Activated CD4-positive, alpha-beta T cell treated with anti-CD3 and anti-CD28 coated beads, Interleukin-2, amount 50 U/mL, for 16 hours (primary cell): ENCODE results near the gene B4GALT2.

Experiments
- DNase-seq: peaks from one replicate; pipeline ENCODE4 v3.0.0-alpha.2; 2020

The B4GALT2 gene

DNA sequence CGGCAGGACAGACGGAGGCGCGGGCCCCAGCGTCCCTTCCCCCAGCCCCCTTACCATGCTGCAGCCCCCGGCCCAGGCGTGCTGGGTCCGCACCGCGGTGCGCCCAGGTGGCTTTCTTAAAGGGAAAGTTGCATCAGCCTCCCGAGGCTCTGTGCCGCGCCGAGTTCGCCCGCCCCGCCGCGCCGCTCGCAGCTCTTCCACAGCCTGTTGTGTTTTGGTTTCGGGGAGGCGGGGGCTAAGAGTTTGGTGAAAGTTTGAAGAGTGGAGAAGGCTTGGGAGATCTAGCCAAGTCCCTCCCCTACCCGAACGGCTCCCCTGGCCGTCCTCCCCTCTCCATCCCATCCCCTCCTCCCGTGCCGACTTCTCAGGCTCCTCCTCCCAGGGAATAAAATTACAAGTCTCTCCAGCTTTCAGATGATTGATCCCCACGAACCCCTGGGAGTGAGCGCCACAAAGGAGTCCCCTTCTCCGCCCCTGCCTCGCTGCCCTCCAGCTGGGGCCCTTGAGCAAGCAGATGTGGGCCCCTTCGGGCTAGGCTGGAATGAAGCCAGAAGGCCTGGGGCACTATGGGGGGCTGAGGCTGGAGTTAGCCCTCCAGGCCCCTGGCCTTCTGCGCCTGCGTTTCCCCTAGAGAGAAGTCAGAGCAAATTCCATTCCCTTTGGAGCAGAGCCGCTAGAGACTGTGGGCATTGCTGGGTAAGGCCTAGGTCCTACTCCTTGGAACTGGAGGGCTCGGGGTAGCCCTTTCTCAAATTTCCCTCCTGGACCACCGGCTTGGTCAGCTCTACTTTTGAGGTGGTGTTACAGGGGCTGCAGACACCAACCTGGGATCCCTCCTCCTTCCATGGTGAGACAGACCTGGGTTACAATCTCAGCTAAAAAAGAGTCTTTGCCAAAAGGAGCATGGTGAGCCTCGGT is 52.5 kb downstream of the B4GALT2 start, which contains the start of gene SLC6A9:
Gene SLC6A9 (minus strand): TSS at position 211 of the 918 bp plus-strand sequence. CDS start 7,185 bp downstream, outside the sequence.
- DNase-seq = peak; percentile 39

DNA sequence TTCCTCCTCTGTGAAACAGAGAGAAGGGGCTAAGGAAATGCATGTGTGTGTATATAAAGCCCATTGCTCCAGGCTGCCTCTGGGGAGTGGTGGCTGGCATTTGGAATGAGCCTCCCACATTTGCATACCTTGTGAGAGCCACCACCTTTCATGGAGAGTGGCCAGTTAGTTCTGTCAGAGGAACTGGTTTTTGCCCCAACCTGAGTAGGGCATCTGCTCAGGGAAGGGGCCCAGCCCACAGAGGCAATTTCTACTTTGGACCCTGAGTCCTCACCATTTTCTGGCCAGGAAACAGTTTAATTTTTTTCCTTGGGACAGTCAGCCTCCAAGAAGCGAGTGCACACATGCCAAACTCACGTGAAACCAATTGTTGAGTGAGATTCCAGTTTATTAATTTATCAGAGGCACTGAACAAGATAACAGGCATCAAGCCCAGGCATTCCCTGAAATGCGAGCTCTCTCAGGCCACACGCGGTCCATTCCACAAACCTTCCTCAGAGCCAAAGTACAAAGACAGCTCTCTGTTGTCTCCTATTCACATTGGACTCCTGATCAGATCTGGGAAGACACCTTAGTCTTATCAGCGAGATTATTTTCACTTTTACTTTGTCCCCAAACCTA is 53.3 kb downstream of the B4GALT2 start:
- no peak for DNase-seq

DNA sequence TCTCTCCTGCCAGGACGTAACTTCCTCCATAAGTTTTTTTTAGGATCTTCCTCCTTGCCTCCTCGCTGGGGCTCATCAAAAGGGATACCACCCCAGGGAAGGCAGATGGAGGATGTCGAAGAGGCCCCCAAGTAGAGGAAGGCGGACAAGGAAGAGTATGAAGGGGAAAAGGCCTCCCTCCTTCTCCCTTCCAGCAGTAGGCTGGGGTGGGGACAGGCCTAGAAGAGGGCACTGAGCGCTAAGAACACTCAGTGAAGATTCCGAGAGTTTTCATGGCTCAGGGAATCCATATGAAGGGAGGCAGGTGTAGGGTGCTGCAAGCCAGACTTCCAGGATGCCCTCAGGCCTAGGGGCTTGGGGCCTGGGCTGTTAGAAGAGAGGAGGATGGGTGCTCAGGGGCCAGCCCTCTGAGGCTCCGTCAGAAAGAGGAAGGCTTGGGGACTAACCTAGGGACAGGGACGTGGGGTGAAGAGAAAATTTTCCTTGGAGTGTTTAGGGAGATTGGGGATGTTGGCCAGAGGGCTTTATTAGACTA is 54.1 kb downstream of the B4GALT2 start:
- DNase-seq = no peak

DNA sequence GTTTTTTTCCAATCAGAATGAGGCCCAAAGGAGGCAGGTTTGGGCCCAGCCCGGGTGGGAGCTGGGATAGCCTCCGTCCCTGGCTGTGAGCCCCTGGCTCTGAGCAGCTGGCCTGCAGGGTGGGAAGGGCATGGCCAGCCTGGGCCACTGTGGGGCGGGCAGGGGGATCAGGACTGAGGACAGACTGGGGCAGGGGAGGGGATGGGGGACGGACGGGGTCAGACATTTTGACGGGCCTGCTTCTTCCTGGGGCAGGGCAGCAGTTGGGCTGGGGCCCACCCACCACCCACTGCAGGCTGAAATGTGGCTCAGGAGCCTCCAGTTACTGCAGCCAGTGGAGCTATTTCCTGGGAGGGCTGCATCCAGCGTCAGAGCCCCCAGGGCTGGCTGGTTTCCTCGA is 54.7 kb downstream of the B4GALT2 start:
- DNase-seq = no peak

DNA sequence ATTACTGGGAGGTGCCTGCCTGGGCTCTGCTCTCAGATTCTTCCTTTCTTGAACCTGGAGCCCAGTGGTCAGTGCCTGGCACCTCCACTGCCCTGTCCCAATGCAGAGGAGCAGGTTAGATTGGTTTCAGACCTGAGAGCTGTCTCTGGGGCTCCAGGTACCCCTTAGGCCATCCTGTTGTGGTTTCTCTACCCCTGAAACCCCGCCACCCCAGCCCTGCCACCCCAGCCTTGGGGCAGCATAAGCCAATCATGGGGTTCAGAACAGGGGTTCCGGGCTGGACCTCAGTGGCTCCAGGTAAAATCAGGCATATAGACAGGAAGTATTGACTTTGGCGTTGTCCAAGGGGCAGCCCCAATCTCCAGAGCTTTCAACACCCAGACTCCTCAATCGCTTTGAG is 55.4 kb downstream of the B4GALT2 start:
- no peak for DNase-seq

DNA sequence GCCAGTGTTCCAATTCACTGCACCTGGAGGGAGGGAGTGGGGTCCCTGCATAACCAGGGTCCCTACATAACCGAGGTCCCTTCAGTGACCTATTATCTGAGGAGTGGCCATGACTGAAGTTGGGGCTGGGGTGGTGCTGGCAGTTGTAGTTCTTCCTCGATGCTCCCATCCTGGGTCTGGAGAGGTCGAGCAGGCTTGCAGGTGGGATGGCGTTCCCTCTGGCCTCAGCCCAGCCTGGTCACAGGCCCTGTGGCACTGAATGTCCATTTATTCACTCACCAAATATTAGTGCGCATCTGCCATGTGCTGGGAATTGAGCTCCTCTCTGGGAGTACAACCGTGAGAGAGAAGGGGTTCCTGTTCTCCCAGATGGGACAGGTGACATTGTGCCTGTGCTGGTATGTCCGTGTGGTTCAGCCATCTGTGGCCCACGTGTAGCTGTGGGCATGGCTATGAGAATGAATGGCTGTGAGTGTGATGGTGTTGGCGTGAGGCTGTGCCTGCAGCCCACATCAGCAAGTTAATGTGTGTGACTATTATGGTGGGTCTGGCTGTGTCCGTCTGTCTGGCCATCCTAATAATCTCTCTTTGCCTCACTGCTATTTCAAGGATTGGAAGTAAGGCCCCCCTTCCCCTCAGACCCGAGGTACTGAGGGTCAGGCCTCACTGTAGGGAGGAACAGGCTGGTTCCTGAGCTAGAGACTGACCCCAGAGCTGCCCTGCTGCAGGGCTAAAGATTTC is 56.1 kb downstream of the B4GALT2 start:
- DNase-seq = no peak

DNA sequence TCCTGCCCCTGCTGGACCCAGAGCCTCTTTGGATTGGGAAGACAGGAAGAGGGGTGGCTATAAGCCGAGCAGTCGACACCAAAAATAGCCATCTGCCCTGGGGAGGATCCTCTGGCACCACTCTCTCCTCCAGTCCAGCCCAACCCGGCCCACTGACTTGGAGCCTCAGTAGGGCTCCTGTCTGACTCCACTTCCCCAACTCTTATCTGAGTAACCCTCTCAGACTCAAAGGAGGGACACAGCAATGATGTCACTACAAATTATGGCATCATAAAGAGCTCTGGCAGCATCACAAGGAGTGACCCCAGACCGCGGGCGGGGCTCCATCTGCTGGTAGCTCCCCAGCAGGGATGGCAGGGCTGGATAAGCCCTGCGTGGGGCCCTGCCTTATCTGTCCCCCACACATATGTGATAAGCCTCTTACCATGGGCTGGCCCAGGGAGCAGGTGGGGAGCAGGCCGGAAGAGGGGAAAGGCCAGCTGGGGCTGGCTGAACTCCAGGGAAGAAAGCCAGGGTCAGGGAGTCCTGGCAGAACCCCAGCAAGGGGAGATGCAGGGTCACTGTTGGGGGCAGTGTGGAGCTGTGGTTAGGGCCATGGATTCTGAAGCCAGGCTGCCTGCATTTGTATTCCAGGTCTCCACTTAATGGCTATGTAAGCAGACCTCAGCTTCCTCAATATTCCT is 56.9 kb downstream of the B4GALT2 start:
- DNase-seq = no peak

DNA sequence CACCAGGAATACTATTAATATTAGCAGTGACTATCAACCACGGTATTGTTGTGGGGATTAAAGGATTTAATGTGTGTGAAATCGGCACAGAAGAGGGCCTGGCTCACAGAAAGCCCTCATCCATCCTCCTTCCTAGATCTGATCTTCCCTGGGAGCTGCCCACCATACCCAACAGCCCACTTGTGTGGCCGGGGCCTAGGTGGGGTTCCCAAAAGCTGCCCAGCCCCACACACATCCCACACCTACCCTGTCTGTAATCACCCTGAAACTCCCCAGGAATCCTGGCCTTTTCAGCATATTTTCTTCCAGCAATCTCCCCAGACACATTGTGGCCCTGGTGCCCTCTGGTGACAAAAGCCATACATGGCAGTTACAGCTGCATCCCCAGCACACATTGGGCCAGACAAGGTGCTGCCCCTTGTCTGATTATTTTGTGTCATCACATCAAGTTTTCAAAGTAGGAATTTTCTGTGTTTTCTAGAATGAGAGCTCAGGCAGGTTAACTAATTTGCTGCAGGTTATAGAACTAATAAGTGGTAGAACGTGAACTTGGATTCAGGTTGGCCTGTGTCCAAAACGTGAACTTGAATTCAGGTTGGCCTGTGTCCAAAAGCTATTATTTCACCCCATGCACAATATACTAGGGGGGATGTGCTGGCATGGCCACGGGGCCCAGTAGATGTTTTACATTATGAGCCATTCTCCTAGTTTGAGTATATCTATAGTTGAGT is 57.6 kb downstream of the B4GALT2 start:
- DNase-seq = peak; percentile 67

DNA sequence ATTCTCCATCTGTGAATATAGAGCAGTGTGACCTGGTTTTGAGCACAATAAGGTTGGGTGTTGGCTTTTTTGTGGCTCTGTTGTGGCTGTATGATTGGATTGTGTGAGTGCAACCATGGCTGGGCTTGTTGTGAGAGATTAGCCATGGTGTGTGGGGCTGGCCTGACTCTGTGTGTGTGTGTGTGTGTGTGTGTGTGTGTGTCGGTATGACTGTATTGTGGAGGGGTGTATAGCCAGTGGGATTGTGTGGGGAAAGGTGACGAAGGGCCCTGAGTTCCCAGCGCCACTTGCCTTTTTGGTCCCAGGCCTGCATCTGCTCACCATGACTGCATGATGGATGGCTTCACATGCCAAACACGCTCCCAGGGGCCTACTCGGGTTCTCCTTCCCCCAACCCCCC is 58.1 kb downstream of the B4GALT2 start:
- DNase-seq = no peak

DNA sequence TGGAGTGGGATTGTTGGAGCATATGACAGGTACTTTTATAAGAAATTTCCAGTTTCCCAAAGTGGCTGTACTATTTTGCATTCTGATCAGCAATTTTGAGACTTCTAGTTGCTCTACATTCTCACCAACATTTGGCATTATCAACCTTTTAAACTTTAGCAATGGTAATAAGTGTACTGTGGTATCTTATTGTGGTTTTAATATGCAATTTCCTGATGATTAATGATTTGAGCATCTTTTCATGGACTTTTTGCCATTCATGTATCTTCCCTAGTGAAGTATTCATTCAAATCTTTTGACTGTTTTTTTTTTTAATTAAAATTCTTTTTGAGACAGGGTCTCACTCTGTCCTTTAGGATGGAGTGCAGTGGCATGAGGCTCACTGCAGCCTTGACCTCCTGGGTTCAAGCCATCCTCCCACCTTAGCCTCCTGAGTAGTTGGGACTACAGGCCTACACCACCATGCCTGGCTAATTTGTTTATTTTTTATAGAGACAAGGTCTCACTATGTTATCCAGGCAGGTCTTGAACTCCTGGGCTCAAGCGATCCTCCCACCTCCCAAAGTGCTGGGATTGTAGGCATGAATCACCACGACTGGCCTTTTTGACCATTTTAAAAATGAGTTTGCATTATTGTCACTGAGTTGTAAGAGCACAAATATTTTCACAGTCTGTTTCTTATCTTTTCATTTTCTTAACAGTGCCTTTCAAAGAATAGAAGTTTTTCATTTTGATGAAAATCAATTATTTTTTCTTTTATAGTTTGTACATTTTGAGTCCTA is 60.1 kb downstream of the B4GALT2 start:
- DNase-seq = no peak

DNA sequence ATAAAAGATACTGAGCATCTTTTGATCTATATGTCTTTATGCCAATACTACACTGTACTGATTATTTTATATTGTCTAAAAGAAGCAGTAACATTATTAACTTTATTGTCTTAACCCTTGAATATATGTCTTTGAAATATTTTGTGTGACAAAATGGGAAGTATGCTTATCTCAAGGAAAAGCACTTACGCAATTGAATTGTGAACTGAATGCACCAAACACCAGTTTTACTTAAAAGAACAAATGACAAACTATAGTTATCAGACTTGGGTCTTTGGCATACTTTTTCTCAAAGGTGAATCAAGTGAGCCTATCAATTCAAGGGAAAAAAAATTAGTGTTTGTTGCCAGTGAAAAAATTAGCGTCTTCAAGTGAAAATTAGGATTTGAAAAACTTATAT is 61.4 kb downstream of the B4GALT2 start:
- DNase-seq = no peak
